Peyer's patch (tissue), 4 donors: Measurements from ENCODE around the gene SUGP2.

Experiments
- POLR2A ChIP-seq, 2 donors: fragments of 450-650 bp; IDR thresholded peaks; one replicate each; pipeline ENCODE4 v1.5.1; 2017; ENCODE audit warnings: antibody characterized with exemption in 2 of 2, mild to moderate bottlenecking in 2 of 2, moderate library complexity in 2 of 2
- TF ChIP-seq, protein P1 (sequence below), 6 experiments: fragments of 450-650 bp in 4 of 6; fragments of 200-600 bp in 2 of 6; sonication (generic) in 1 of 6; IDR thresholded peaks; one replicate each; pipeline ENCODE4 v1.5.1; 2017 to 2019; ENCODE audit warnings: antibody characterized with exemption in 6 of 6, mild to moderate bottlenecking in 3 of 6, moderate library complexity in 1 of 6

DNA sequence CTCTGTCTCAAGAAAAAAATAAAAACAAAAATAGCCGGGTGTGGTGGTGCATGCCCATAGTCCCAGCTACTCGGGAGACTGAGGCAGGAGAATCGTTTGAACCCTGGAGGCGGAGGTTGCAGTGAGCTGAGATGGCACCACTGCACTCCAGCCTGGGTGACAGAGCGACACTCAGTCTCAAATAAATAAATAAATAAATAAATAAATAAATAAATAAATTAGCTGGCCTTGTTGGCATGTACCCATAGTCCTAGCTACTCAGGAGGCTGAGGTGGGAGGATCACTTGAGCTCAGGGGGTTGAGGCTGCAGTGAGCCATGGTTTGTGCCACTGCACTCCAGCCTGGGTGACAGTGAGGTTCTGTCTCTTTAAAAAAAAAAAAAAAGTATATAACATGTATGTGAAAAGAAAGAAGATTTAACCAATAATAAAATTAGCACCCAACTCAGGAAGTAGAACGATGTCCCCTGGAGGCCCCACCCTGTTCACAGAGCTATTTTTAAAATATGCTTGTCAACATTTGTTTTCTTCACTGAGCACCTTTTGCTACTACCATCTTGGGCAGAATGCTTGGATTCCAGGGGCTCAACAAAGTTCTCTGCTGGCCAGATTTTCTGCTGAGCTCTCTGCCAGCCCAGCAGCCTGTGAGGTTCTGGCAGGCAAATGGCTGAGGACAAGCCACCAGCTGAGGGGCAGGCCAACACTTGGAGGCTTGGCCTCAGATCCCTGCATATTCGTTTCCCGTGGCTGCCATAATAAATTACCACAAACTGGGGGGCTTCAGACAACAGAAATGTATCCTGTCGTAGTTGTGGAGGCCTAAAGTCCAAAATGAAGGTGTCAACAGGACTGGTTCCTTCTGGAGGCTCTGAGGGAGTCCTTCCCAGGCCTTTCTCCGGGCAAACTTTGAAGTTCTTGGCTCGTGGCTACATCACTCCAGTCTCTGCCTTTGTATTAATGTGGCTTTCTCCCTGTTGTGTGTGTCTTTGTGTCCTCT lies 35.6 kb upstream of the SUGP2 start:
- TF ChIP-seq, protein P1, sequence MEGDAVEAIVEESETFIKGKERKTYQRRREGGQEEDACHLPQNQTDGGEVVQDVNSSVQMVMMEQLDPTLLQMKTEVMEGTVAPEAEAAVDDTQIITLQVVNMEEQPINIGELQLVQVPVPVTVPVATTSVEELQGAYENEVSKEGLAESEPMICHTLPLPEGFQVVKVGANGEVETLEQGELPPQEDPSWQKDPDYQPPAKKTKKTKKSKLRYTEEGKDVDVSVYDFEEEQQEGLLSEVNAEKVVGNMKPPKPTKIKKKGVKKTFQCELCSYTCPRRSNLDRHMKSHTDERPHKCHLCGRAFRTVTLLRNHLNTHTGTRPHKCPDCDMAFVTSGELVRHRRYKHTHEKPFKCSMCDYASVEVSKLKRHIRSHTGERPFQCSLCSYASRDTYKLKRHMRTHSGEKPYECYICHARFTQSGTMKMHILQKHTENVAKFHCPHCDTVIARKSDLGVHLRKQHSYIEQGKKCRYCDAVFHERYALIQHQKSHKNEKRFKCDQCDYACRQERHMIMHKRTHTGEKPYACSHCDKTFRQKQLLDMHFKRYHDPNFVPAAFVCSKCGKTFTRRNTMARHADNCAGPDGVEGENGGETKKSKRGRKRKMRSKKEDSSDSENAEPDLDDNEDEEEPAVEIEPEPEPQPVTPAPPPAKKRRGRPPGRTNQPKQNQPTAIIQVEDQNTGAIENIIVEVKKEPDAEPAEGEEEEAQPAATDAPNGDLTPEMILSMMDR (IDR thresholded peaks at IDR 0.05): no peak
- no peak for TF ChIP-seq POLR2A (IDR thresholded peaks at IDR 0.05)
